SK-N-SH treated with all-trans-retinoic acid at 6 μM for 48 hours (cell line): ENCODE results near the gene ALDH18A1.

Experiments
- ATAC-seq: fragments of 200-7000 bp; cut with Tn5 transposase; 3 replicates; pipeline ENCODE4 v1.9.1; 2020; ENCODE audit warnings: mild to moderate bottlenecking, moderate library complexity
- ARNTL ChIP-seq: fragments of 450-650 bp; formaldehyde crosslinking; IDR thresholded peaks from 2 replicates; pipeline ENCODE4 v1.5.0; 2020; ENCODE audit warnings: low read depth, mild to moderate bottlenecking, moderate library complexity, borderline replicate concordance
- BACH2 ChIP-seq: fragments of 250-450 bp; sonication (Bioruptor Pico); IDR thresholded peaks from 2 replicates; pipeline ENCODE4 v1.9.0; 2021; ENCODE audit warnings: mild to moderate bottlenecking, borderline replicate concordance
- CSDC2 ChIP-seq: fragments of 250-450 bp; sonication (Bioruptor Pico); IDR thresholded peaks from 2 replicates; pipeline ENCODE4 v1.5.0; 2020; ENCODE audit warnings: mild to moderate bottlenecking, moderate library complexity
- ESRRG ChIP-seq: fragments of 250-450 bp; sonication (Bioruptor Pico); IDR thresholded peaks from 2 replicates; pipeline ENCODE4 v1.6.1; 2021; ENCODE audit warnings: mild to moderate bottlenecking
- GLIS3 ChIP-seq: fragments of 250-450 bp; sonication (Bioruptor Pico); IDR thresholded peaks from 2 replicates; pipeline ENCODE4 v1.5.0; 2020; ENCODE audit warnings: mild to moderate bottlenecking, moderate library complexity
- ISL1 ChIP-seq: fragments of 250-450 bp; sonication (Bioruptor Pico); IDR thresholded peaks from 2 replicates; pipeline ENCODE4 v2.1.2; 2022; ENCODE audit warnings: mild to moderate bottlenecking, moderate library complexity
- OSR1 ChIP-seq: fragments of 250-450 bp; sonication (Bioruptor Pico); IDR thresholded peaks from 2 replicates; pipeline ENCODE4 v1.8.0; 2022; ENCODE audit warnings: moderate library complexity, mild to moderate bottlenecking, inconsistent platforms
- PPARA ChIP-seq: fragments of 250-450 bp; sonication (Bioruptor Pico); IDR thresholded peaks from 2 replicates; pipeline ENCODE4 v1.5.0; 2020; ENCODE audit warnings: mild to moderate bottlenecking, borderline replicate concordance
- RARB ChIP-seq: fragments of 250-450 bp; sonication (Bioruptor Pico); IDR thresholded peaks from 2 replicates; pipeline ENCODE4 v1.8.0; 2021; ENCODE audit warnings: mild to moderate bottlenecking, moderate library complexity
- SNAI2 ChIP-seq: fragments of 250-450 bp; sonication (Bioruptor Pico); IDR thresholded peaks from 2 replicates; pipeline ENCODE4 v1.5.0; 2020; ENCODE audit warnings: mild to moderate bottlenecking, moderate library complexity
- TCF4 ChIP-seq: fragments of 250-450 bp; sonication (Bioruptor Pico); IDR thresholded peaks from 2 replicates; pipeline ENCODE4 v1.8.0; 2021; ENCODE audit warnings: mild to moderate bottlenecking, moderate library complexity, borderline replicate concordance
- TOX ChIP-seq: fragments of 250-450 bp; sonication (Bioruptor Pico); IDR thresholded peaks from 2 replicates; pipeline ENCODE4 v1.8.0; 2021; ENCODE audit warnings: mild to moderate bottlenecking, moderate library complexity, borderline replicate concordance
- ZC3H10 ChIP-seq: fragments of 250-450 bp; sonication (Bioruptor Pico); IDR thresholded peaks from 2 replicates; pipeline ENCODE4 v1.5.1; 2021; ENCODE audit warnings: mild to moderate bottlenecking, moderate library complexity
- ZFP3 ChIP-seq: fragments of 250-450 bp; sonication (Bioruptor Pico); IDR thresholded peaks from 2 replicates; pipeline ENCODE4 v1.5.0; 2020; ENCODE audit warnings: mild to moderate bottlenecking, moderate library complexity
- ZFP30 ChIP-seq: fragments of 450-650 bp; formaldehyde crosslinking; IDR thresholded peaks from 2 replicates; pipeline ENCODE4 v1.5.0; 2022; ENCODE audit warnings: mild to moderate bottlenecking, moderate library complexity
- ZNF565 ChIP-seq: fragments of 450-650 bp; formaldehyde crosslinking; conservative IDR thresholded peaks from 2 replicates; pipeline ENCODE4 v1.5.0; 2020; ENCODE audit warnings: low read depth, mild to moderate bottlenecking, moderate library complexity
- ZNF70 ChIP-seq: fragments of 450-650 bp; formaldehyde crosslinking; IDR thresholded peaks from 2 replicates; pipeline ENCODE4 v1.5.0; 2020; ENCODE audit warnings: mild to moderate bottlenecking, moderate library complexity
- ZNF8 ChIP-seq: fragments of 450-650 bp; formaldehyde crosslinking; IDR thresholded peaks from 2 replicates; pipeline ENCODE4 v1.5.0; 2020; ENCODE audit warnings: mild to moderate bottlenecking, moderate library complexity
- TF ChIP-seq, protein P1 (sequence below): fragments of 250-450 bp; sonication (Bioruptor Pico); IDR thresholded peaks from 2 replicates; pipeline ENCODE4 v1.5.0; 2020; ENCODE audit warnings: mild to moderate bottlenecking, moderate library complexity
- TF ChIP-seq, protein P2 (sequence below): fragments of 250-450 bp; sonication (Bioruptor Pico); IDR thresholded peaks from 2 replicates; pipeline ENCODE4 v1.5.1; 2021; ENCODE audit warnings: mild to moderate bottlenecking, moderate library complexity
- TF ChIP-seq, protein P3 (sequence below): fragments of 250-450 bp; sonication (Bioruptor Pico); IDR thresholded peaks from 2 replicates; pipeline ENCODE4 v1.5.1; 2020; ENCODE audit warnings: low read depth, mild to moderate bottlenecking, moderate library complexity
- TF ChIP-seq, protein P4 (sequence below): fragments of 250-450 bp; sonication (Bioruptor Pico); IDR thresholded peaks from 2 replicates; pipeline ENCODE4 v1.8.0; 2021; ENCODE audit warnings: low read depth, mild to moderate bottlenecking, moderate library complexity, borderline replicate concordance
- TF ChIP-seq, protein P5 (sequence below): fragments of 250-450 bp; sonication (Bioruptor Pico); IDR thresholded peaks from 2 replicates; pipeline ENCODE4 v1.8.0; 2020; ENCODE audit warnings: mild to moderate bottlenecking, moderate library complexity, borderline replicate concordance

Gene ALDH18A1

DNA sequence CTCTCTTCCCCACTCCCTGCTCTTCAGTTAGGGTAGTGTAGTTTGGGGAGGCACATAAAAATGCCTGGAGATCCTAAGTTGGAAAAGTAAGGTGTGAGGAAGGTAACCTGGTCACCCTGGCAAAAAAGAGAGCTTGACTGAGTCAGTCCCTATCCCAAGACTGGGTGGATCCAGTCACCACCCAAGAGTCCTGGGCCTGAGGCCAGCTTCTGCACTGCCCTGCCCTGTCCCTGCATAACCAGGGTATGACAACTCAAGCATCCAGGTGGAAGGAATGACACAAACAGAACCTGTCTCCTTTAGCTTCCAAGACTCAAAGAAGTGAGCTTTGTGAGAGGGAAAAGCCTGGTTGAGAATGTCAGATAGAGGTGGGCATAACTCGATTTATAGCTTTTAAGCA lies 68.5 kb downstream of the ALDH18A1 start:
- ATAC-seq: no peak

DNA sequence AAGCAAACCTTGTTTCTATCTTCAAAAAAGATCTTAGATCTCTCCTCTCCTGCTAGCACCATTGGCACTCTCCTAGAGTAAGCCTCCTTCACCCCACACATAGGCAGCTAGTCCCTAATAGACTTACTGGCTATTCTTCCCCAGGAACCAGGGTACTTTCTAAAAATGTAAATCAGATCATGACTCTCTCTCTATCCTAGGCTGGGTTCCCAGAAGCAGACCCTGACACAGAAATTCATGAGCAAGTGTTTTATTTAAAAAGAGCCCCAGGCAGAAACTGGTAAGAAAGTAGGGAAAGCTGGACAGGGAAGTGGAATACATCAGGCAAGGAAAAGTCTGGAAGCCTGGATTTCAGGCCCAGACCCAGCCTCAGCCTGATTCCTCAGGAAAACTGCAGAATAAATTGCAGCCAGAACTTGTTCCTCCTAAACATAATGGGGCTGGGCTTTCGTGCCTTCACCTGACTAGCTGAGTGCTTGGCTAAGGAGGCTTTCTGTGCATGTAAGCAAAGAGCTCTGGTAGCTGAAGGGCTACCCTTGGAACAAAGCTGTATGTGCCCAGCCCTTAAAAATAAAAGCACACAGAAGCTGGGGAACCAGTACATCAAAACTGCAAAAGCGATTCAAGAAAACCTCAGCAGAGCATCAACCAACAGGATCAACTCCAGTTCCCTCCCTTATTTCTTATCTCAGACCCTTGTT lies 76.5 kb downstream of the ALDH18A1 start:
- ATAC-seq: no peak
- no peak for TF ChIP-seq TOX (CRISPR knock-in tag)
- TF ChIP-seq PPARA (CRISPR knock-in tag): no peak
- TF ChIP-seq OSR1 (CRISPR knock-in tag): no peak
- no peak for TF ChIP-seq GLIS3 (CRISPR knock-in tag)
- TF ChIP-seq ZNF8 (CRISPR knock-in tag): no peak
- TF ChIP-seq BACH2: no peak
- no peak for TF ChIP-seq ZNF565 (CRISPR knock-in tag)
- no peak for TF ChIP-seq SNAI2 (CRISPR knock-in tag)
- TF ChIP-seq ZFP3: no peak
- no peak for TF ChIP-seq RARB (CRISPR knock-in tag)
- TF ChIP-seq, protein P1, sequence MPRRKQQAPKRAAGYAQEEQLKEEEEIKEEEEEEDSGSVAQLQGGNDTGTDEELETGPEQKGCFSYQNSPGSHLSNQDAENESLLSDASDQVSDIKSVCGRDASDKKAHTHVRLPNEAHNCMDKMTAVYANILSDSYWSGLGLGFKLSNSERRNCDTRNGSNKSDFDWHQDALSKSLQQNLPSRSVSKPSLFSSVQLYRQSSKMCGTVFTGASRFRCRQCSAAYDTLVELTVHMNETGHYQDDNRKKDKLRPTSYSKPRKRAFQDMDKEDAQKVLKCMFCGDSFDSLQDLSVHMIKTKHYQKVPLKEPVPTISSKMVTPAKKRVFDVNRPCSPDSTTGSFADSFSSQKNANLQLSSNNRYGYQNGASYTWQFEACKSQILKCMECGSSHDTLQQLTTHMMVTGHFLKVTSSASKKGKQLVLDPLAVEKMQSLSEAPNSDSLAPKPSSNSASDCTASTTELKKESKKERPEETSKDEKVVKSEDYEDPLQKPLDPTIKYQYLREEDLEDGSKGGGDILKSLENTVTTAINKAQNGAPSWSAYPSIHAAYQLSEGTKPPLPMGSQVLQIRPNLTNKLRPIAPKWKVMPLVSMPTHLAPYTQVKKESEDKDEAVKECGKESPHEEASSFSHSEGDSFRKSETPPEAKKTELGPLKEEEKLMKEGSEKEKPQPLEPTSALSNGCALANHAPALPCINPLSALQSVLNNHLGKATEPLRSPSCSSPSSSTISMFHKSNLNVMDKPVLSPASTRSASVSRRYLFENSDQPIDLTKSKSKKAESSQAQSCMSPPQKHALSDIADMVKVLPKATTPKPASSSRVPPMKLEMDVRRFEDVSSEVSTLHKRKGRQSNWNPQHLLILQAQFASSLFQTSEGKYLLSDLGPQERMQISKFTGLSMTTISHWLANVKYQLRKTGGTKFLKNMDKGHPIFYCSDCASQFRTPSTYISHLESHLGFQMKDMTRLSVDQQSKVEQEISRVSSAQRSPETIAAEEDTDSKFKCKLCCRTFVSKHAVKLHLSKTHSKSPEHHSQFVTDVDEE (CRISPR knock-in tag): no peak
- TF ChIP-seq TCF4 (CRISPR knock-in tag): no peak
- no peak for TF ChIP-seq ISL1 (CRISPR knock-in tag)
- no peak for TF ChIP-seq ZFP30 (CRISPR knock-in tag)

More for the DNA sequence above, 68.5 kb downstream of the ALDH18A1 start:
- TF ChIP-seq ISL1 (CRISPR knock-in tag): no peak
- TF ChIP-seq ZC3H10: no peak
- TF ChIP-seq, protein P2, sequence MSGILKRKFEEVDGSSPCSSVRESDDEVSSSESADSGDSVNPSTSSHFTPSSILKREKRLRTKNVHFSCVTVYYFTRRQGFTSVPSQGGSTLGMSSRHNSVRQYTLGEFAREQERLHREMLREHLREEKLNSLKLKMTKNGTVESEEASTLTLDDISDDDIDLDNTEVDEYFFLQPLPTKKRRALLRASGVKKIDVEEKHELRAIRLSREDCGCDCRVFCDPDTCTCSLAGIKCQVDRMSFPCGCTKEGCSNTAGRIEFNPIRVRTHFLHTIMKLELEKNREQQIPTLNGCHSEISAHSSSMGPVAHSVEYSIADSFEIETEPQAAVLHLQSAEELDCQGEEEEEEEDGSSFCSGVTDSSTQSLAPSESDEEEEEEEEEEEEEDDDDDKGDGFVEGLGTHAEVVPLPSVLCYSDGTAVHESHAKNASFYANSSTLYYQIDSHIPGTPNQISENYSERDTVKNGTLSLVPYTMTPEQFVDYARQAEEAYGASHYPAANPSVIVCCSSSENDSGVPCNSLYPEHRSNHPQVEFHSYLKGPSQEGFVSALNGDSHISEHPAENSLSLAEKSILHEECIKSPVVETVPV (CRISPR knock-in tag): no peak
- TF ChIP-seq CSDC2 (CRISPR knock-in tag): no peak
- TF ChIP-seq, protein P3, sequence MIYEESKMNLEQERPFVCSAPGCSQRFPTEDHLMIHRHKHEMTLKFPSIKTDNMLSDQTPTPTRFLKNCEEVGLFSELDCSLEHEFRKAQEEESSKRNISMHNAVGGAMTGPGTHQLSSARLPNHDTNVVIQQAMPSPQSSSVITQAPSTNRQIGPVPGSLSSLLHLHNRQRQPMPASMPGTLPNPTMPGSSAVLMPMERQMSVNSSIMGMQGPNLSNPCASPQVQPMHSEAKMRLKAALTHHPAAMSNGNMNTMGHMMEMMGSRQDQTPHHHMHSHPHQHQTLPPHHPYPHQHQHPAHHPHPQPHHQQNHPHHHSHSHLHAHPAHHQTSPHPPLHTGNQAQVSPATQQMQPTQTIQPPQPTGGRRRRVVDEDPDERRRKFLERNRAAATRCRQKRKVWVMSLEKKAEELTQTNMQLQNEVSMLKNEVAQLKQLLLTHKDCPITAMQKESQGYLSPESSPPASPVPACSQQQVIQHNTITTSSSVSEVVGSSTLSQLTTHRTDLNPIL: no peak
- TF ChIP-seq ZNF70: no peak
- TF ChIP-seq, protein P1 (CRISPR knock-in tag): no peak
- TF ChIP-seq PPARA (CRISPR knock-in tag): no peak
- no peak for TF ChIP-seq ZNF8 (CRISPR knock-in tag)
- no peak for TF ChIP-seq BACH2
- no peak for TF ChIP-seq ESRRG (CRISPR knock-in tag)
- TF ChIP-seq SNAI2 (CRISPR knock-in tag): no peak
- TF ChIP-seq RARB (CRISPR knock-in tag): no peak
- TF ChIP-seq ZFP30 (CRISPR knock-in tag): no peak
- TF ChIP-seq ARNTL (CRISPR knock-in tag): no peak
- TF ChIP-seq OSR1 (CRISPR knock-in tag): no peak
- no peak for TF ChIP-seq GLIS3 (CRISPR knock-in tag)
- TF ChIP-seq, protein P4, sequence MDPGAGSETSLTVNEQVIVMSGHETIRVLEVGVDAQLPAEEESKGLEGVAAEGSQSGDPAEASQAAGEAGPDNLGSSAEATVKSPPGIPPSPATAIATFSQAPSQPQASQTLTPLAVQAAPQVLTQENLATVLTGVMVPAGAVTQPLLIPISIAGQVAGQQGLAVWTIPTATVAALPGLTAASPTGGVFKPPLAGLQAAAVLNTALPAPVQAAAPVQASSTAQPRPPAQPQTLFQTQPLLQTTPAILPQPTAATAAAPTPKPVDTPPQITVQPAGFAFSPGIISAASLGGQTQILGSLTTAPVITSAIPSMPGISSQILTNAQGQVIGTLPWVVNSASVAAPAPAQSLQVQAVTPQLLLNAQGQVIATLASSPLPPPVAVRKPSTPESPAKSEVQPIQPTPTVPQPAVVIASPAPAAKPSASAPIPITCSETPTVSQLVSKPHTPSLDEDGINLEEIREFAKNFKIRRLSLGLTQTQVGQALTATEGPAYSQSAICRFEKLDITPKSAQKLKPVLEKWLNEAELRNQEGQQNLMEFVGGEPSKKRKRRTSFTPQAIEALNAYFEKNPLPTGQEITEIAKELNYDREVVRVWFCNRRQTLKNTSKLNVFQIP (CRISPR knock-in tag): no peak
- TF ChIP-seq, protein P5, sequence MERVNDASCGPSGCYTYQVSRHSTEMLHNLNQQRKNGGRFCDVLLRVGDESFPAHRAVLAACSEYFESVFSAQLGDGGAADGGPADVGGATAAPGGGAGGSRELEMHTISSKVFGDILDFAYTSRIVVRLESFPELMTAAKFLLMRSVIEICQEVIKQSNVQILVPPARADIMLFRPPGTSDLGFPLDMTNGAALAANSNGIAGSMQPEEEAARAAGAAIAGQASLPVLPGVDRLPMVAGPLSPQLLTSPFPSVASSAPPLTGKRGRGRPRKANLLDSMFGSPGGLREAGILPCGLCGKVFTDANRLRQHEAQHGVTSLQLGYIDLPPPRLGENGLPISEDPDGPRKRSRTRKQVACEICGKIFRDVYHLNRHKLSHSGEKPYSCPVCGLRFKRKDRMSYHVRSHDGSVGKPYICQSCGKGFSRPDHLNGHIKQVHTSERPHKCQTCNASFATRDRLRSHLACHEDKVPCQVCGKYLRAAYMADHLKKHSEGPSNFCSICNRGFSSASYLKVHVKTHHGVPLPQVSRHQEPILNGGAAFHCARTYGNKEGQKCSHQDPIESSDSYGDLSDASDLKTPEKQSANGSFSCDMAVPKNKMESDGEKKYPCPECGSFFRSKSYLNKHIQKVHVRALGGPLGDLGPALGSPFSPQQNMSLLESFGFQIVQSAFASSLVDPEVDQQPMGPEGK (CRISPR knock-in tag): no peak
